Ureter (tissue), 1 donor: ENCODE results near the gene NKAIN4. TPM values are rescaled to one million over a fixed set of nuclear protein-coding genes. Genes with fewer than 3 reads are reported as not detected.

Experiments used
- DNase-seq: peaks from one replicate; pipeline ENCODE4 v3.0.0-alpha.2; 2020; ENCODE audit warnings: low spot score
- total RNA-seq: library from RNA; stranded (reverse); gene quantifications from one replicate; pipeline ENCODE4 v1.2.4, GENCODE V29; 2023
- donor health status: DM: yes; HTN: yes; CAD: no.

The NKAIN4 gene
- total RNA-seq, 1 donor from 2014 or later: not detected

- no peak for DNase-seq
These were observed 34.5 kb upstream of the NKAIN4 start for GRCh38 chr20:63288581-63289251.

DNA sequence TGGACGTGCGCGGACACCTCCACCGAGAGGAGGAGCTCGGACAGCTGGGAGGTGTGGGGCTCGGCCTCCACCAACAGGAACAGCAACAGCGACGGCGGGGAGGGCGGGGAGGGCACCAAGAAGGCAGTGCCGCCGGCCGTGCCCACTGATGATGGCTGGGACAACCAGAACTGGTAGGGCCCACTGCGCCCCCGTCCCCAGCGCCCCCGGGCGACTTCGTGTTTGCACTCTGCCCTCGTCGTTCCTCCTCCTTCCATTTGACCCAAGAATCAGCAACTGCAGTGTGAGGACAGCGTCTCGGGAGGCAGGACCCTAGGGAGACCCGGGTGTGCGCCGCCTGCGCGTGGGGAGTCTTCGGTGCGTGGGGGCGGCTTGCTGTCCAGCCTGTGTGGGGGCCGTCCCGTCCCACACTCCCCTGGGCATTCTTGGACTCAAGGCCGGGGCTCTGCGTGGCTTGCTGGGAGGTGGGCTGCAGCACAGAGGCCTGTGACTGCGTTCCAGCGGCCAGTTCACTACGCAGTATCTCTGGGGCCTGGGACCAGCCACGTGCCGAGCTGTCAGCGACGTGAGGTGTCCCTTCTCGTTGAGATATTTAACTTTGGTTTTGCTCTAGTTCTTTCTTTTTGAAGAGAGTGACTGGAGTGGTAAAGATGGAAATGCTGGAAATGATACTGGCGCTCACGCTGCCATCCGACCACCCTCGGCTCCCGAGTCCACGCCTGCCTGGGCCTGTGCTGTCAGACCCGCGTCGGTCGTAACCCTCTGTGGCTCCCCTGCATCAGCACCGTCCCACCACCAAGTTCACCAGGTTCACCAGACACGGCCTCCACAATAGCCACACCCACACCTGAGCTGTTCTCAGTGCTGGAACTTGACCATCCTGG lies 33.7 kb upstream of the NKAIN4 start:
- DNase-seq: no peak

- DNase-seq: no peak
These were observed 32.8 kb upstream of the NKAIN4 start for GRCh38 chr20:63286781-63287696.

DNA sequence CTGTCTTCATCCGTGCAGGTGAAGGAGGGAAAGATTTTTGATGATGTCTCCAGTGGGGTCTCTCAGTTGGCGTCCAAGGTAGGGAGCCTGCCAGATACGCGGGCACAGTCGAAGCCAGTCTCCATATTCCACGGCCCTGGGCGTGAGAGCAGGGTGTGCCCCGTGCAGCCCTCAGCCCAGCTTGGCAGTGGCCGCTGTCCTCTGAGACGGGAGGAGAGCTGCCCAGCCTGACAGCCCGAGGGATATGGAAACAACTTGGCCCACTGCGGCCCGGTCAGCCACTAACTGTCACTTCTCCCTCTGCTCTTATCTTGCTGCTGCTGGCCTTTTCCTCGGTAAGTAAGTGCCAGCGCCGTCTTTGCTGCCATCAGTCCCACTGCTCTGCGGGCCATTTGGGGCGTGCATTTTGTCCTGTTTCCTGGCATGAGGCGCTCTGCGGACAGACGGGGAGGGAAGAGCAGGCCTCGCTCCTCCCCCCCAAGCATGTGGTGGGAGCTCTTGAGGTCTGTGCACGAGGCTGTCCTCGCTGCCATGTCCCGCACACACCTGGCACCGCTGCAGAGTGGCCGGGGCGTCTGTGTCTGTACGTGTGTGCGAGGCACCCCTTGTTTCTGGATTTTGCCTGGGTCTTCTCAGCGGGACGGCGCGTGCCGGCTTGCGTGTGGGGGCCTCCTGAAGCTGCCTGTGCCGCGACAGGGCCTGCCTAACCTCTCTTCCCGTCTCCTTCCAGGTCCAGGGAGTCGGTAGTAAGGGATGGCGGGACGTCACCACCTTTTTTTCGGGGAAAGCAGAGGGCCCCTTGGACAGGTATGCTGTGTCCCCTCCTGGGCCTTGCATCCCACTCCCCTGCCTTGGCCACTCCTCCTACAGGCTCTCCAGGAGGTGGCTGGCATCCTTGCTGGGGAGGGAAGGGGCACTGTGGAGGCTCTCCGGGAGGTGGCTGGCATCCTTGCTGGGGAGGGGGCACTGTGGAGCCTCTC lies 31.7 kb upstream of the NKAIN4 start:
- DNase-seq: no peak

GRCh38 chr20:63284981-63285524 lies 30.8 kb upstream of the NKAIN4 start:
- DNase-seq: no peak

DNA sequence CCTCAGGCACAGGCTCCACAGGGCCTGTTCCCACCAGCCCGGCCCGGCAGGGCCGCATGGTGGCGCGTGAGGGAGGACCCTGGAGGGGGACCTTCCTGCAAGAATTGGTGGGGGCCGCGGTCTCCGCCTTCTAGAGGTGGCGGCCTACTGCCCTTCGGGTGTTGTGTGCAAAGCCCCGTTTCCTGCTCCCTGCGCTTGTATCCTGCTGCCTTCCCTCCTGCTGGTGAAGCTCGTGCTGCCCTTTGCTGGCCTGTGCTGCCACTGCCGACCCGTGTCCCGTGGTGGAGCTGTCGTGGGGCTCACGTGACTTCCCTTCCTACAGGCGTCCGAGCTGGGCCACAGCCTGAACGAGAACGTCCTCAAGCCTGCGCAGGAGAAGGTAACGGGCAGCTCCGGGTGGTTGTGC lies 30.3 kb upstream of the NKAIN4 start:
- no peak for DNase-seq

GRCh38 chr20:63284083-63284440 lies 29.8 kb upstream of the NKAIN4 start:
- DNase-seq: no peak

DNA sequence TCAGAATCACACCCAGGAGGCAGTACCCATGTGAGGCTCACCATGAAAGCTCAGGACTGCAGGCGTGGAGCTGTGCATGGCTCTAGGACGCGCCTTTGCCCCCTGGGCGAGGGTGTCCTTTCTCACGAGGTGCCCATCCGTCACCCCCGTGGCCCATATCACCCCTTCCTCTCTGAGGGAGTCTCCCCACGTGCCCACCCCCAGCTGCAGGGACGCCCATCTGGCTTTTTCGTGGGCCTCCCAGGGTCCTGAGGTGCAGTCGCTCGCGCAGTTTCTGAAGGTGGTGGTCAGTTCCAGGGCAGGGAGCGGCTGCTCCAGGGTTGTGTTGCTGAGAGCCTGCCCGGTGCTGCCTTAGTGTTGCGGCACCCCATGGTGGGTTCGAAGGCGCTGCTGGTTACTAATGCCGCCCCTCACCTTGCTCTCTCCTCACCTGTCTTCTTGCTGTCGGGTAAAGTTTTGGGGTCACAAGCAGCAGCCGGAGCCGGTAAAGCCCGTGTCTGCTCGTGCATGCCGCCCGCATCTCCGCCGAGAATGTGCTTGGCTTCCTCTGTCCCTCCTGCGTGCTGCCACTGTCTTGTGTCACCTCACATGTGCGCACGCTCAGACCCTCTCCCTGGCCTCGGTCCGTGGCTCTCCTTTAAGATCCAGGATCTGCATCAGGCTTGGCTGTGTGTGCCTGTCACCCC lies 29.3 kb upstream of the NKAIN4 start:
- DNase-seq: no peak

DNA sequence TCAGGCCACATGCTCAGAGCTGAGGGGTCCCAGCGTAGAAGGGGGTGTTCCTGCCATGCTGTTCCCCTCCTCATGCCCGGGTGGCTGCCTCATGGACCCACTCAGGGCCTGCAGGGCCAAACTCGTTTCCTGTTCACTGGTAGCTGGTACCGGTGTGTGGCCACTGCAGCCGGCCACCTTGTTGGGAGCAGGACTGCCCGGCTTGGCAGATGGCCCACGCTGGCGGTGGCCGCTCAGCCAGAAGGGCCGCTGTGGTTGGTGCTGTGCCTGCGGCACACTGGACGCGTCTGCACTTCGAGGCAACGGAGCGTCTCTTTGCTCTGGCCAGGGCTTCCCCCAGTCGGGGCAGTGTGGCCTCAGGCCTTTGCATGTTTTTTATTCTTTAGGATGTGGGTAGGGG lies 28.7 kb upstream of the NKAIN4 start:
- no peak for DNase-seq

DNA sequence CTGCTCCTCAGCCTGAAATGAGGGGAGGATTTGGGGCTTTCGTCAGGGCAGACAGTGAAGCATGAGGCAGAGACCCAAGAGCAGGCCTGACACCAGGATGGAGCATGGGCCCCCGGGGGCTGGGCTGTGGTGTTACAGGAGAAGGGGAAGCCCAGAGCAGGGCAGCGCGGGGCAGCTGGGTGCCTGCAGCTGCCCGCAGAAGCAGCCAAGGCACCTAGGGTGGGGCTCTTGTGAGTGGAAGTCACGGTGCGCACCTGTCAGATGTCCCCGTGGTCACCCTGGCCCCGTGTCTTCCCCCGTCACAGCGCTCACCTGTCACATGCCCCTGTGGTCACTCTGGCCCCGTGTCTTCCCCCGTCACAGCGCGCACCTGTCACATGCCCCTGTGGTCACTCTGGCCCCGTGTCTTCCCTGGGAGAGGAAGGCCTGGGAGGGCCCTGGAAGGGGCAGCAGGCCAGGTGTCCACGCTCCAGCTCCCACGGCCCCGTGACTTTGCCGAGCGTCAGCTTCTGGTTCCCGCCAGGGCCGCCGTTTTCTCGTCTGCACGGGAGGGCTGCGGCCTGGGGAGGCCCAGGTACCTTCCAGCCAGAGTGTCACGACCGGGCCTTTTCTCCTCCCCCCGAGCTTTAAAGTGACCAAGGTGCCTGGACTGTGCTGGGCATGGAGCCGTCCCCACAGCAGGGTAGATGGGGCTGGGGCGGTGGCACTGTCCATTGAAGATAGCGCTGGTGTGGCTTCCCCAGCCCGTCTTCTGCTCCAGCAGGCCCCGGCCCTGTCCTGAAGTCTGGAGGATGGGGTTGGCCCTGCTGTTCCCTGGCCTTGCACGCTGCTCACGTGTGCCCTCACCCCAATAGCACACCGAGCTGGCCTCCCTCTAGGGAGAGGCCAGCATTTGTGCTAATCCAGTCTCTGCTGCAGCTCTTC lies 27.7 kb upstream of the NKAIN4 start:
- no peak for DNase-seq

GRCh38 chr20:63280929-63281545 lies 26.8 kb upstream of the NKAIN4 start:
- DNase-seq: no peak

DNA sequence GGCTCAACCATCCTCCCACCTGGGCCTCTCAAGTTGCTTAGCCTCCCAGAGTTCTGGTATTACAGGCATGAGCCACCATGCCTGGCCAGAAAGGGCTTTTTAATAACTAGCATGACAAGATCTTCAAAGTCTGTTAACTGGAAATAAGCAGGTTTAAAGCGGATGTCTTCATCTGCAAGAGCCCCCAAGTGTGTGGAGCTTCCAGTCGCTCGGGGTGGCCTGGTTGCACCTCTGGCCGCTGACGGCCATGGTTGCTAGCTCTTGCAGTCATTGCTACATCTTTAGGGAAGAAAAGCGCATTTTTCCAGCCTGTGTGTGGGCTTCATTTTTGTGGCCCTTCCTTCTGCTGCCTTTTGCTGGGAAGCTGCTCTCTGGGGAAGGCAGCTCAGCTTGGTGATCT lies 26.1 kb upstream of the NKAIN4 start:
- DNase-seq: no peak

DNA sequence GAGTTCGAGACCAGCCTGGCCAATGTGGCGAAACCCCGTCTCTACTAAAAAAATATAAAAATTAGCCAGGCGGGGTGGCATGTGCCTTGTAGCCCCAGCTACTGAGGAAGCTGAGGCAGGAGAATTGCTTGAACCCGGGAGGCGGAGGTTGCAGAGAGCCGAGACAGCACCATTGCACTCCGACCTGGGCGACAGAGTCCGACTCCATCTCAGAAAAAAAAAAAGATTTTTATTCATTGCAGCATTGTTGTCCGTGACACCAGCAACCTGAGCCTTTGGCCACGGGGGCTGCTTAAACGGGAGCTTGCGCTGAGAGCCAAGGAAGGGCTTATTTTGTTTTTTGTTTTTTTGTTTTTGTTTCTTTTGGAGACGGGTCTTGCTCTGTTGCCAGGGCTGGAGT lies 25.7 kb upstream of the NKAIN4 start:
- DNase-seq: no peak

GRCh38 chr20:63278661-63279060 lies 24.4 kb upstream of the NKAIN4 start:
- no peak for DNase-seq

- DNase-seq: no peak
These were observed 23.4 kb upstream of the NKAIN4 start for GRCh38 chr20:63277466-63278272.

GRCh38 chr20:63276956-63277355 lies 22.7 kb upstream of the NKAIN4 start:
- DNase-seq: no peak

GRCh38 chr20:63275825-63276224 lies 21.6 kb upstream of the NKAIN4 start:
- no peak for DNase-seq
